Spleen (tissue), 7 donors: Measurements from ENCODE around the gene HIC1.

ENCODE experiments used
- POLR2A ChIP-seq, 3 donors: fragments of 450-650 bp; IDR thresholded peaks; one replicate each; pipeline ENCODE4 v1.5.1; 2017; ENCODE audit warnings: antibody characterized with exemption in 3 of 3, mild to moderate bottlenecking in 1 of 3
- TF ChIP-seq, protein P1 (sequence below), 11 experiments: fragments of 200-600 bp in 7 of 11; fragments of 450-650 bp in 4 of 11; sonication (generic) in 4 of 11; IDR thresholded peaks in 8 of 11; conservative IDR thresholded peaks in 3 of 11; 1 replicate in 7 of 11; 2 replicates in 4 of 11; pipeline versions ENCODE4 v1.4.0 to v1.8.0; 2016 to 2021; ENCODE audit warnings: antibody characterized with exemption in 11 of 11, inconsistent platforms in 4 of 11, mild to moderate bottlenecking in 1 of 11
- donor health status: DM: no; HTN: no; CAD: no; lungs with moderate emphysema.
- donor health status: DM: no; HTN: no; CAD: no.
- donor health status: DM: no; HTN: no; CAD: no.

DNA sequence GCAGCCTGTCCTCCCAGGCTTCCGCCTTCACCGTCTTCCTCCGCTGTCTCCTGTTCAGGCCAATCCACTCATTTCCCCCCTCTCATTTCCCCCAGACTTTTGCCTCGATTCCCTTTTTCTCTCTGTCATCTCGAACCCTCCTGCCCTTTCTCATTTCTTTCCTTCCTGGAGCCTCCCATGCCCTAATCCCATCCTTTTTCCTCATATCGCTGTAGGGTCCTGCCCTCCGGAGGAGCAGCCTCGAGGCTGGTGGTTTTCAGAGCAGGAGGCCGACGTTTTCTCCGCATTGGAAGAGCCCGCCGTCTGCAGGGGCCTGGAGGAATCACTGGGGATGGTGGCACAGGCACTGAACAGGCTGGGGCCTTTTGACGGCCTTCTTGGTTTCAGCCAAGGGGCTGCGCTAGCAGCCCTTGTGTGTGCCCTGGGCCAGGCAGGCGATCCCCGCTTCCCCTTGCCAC is 12.5 kb upstream of the HIC1 start:
- TF ChIP-seq, protein P1, sequence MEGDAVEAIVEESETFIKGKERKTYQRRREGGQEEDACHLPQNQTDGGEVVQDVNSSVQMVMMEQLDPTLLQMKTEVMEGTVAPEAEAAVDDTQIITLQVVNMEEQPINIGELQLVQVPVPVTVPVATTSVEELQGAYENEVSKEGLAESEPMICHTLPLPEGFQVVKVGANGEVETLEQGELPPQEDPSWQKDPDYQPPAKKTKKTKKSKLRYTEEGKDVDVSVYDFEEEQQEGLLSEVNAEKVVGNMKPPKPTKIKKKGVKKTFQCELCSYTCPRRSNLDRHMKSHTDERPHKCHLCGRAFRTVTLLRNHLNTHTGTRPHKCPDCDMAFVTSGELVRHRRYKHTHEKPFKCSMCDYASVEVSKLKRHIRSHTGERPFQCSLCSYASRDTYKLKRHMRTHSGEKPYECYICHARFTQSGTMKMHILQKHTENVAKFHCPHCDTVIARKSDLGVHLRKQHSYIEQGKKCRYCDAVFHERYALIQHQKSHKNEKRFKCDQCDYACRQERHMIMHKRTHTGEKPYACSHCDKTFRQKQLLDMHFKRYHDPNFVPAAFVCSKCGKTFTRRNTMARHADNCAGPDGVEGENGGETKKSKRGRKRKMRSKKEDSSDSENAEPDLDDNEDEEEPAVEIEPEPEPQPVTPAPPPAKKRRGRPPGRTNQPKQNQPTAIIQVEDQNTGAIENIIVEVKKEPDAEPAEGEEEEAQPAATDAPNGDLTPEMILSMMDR (IDR thresholded peaks at IDR 0.05 in 8 of 11, conservative IDR thresholded peaks at IDR 0.05 in 3 of 11), result no peak
- TF ChIP-seq POLR2A (IDR thresholded peaks at IDR 0.05), result no peak
